Measurements from ENCODE around the gene ECE2.

The ECE2 gene

DNA sequence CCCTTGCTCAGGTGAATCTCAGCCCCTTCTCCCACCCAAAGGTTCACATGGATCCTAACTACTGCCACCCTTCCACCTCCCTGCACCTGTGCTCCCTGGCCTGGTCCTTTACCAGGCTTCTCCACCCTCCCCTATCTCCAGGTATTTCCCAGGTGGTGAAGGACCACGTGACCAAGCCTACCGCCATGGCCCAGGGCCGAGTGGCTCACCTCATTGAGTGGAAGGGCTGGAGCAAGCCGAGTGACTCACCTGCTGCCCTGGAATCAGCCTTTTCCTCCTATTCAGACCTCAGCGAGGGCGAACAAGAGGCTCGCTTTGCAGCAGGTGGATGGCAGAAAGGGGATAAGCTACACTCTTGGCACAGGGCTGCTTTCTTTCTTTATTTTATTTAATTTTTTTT lies 66.1 kb downstream of the ECE2 start:
- H3K4me3 ChIP-seq (replicated peaks; ENCODE audit: low read depth, low read length): no peak overlapping the region
- TF ChIP-seq, protein P1, sequence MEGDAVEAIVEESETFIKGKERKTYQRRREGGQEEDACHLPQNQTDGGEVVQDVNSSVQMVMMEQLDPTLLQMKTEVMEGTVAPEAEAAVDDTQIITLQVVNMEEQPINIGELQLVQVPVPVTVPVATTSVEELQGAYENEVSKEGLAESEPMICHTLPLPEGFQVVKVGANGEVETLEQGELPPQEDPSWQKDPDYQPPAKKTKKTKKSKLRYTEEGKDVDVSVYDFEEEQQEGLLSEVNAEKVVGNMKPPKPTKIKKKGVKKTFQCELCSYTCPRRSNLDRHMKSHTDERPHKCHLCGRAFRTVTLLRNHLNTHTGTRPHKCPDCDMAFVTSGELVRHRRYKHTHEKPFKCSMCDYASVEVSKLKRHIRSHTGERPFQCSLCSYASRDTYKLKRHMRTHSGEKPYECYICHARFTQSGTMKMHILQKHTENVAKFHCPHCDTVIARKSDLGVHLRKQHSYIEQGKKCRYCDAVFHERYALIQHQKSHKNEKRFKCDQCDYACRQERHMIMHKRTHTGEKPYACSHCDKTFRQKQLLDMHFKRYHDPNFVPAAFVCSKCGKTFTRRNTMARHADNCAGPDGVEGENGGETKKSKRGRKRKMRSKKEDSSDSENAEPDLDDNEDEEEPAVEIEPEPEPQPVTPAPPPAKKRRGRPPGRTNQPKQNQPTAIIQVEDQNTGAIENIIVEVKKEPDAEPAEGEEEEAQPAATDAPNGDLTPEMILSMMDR (IDR thresholded peaks at IDR 0.05; ENCODE audit: low read depth, low read length, missing control alignments): no peak
- no peak for DNase-seq (ENCODE audit: extremely low read depth, low read depth)

All from HFF-Myc (cell line).